ENCODE data around the gene C1S. TPM values are rescaled to one million over a fixed set of nuclear protein-coding genes. Genes with fewer than 3 reads are reported as not detected.

The C1S gene
- total and polyA plus RNA-seq, 2 donors (not counting 3 experiments of a cell fraction or from before 2014, with no cell fraction given), result 0.32 to 0.38 TPM

DNA sequence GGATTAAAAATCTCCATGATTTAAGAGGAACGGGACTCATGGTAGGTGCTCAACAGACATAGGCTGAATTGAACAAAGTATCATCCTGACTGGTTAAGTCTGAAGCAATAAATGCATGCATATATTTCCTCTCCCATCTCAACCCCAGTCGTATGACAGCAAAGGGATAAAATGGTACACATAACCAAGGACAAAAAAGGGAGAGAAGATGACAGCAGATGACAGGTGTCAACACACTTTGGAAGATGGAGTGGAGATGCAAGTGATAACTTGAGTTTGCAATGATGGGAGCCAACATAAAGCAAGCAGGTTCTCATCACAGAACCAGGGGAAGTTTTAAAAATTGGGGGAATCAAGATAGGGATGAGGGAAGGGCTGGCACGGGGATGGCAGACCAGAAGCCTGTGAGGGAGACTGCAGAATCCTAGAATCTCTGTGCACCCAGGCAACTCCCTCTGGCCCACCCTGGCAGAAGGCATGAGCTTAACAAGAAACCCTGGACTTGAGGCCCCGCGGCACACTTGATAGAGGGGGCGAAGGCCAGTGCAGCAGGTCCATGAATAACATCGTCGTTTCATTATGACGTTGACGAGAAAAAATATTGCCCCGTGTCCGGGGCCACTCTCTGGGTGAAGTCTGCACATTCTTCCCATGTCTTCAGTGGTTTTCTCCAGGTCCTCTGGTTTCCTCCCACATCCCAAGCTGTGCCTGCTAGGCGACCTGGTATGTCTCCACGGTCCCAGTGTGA is 43.5 kb downstream of the C1S start:
- ChIA-PET POLR2A (no interaction called here), CTCF (interaction anchor here (1.2 kb wide), 1 partner anchor 8 kb away, joined by 3 read pairs; no protein-coding TSS in a partner anchor)

GRCh38 chr12:7106082-7106481 is 45.6 kb downstream of the C1S start:
- FAIRE-seq, result no peak
- no peaks in the 10 kb centered on the region for H3K27me3 ChIP-seq (ENCODE audit: control insufficient read depth in 2 of 2, insufficient read depth in 2 of 2, low read length in 2 of 2)
- POLR2A ChIA-PET, result no interaction called here
- H3K36me3 ChIP-seq (ENCODE audit: control insufficient read depth in 2 of 2, extremely low read depth in 1 of 2, insufficient read depth in 2 of 2, low read length in 2 of 2), result peaks cover 0 to 1% of the 10 kb centered on the region in 2 experiments
- DNase-seq (ENCODE audit: low read depth, low spot score), result no peak
- no peaks in the 10 kb centered on the region for H3K9me1 ChIP-seq (replicated peaks; ENCODE audit: control insufficient read depth, extremely low read depth, insufficient read depth, low read length)
- H3K4me3 ChIP-seq (replicated peaks in 1 of 3; ENCODE audit: insufficient read depth in 1 of 3, low read depth in 1 of 3, low read length in 3 of 3), result no peak overlapping the region
- no peak for TF ChIP-seq POLR2AphosphoS5 (IDR thresholded peaks at IDR 0.05; ENCODE audit: insufficient read depth, low read depth, low read length)
- TF ChIP-seq POLR2A (IDR thresholded peaks at IDR 0.05; ENCODE audit: low read depth, low read length), result no peak
- no peak for TF ChIP-seq EZH2 (IDR thresholded peaks at IDR 0.05; ENCODE audit: borderline replicate concordance, low read depth, low read length, severe bottlenecking)
- TF ChIP-seq, protein P1, sequence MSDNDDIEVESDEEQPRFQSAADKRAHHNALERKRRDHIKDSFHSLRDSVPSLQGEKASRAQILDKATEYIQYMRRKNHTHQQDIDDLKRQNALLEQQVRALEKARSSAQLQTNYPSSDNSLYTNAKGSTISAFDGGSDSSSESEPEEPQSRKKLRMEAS (IDR thresholded peaks at IDR 0.05; ENCODE audit: insufficient read depth, insufficient read length), result no peak
- no peak for TF ChIP-seq FOS (IDR thresholded peaks at IDR 0.05; ENCODE audit: borderline replicate concordance, insufficient read depth, low read length)
- TF ChIP-seq GATA2 (IDR thresholded peaks at IDR 0.05; ENCODE audit: insufficient read depth, insufficient read length, low read depth, low read length), result no peak
- TF ChIP-seq MYC (IDR thresholded peaks at IDR 0.05; ENCODE audit: low read depth, low read length), result no peak
- TF ChIP-seq CTCF (IDR thresholded peaks at IDR 0.05; ENCODE audit: extremely low read depth in 1 of 2, insufficient read depth in 1 of 2, low read depth in 1 of 2, low read length in 2 of 2), result no peak
- no peak for TF ChIP-seq JUN (IDR thresholded peaks at IDR 0.05; ENCODE audit: borderline replicate concordance, insufficient read depth, insufficient read length, low read depth)
- no peaks in the 10 kb centered on the region for H3K9me3 ChIP-seq (replicated peaks; ENCODE audit: control insufficient read depth, insufficient read depth, low read length)
- dilution Hi-C loops (cut with MboI; ENCODE audit: extremely low pct_ligation_motif_present, low sequenced_read_pairs) (no loop called here), intact Hi-C loops (cut with micrococcal nuclease) (loop anchor here (5.0 kb wide), 1 partner anchor 234 kb away; the partner anchor contains the start of gene SPSB2)
- H2AFZ ChIP-seq (ENCODE audit: low read depth, low read length), result no peak overlapping the region
- CTCF ChIA-PET, result no interaction called here
- peaks cover 8% of the 10 kb centered on the region for H3K4me1 ChIP-seq (ENCODE audit: control insufficient read depth, extremely low read depth, insufficient read depth, low read length)
- H3K4me2 ChIP-seq (ENCODE audit: insufficient read depth, low read length), result no peak overlapping the region
- H3K9ac ChIP-seq (replicated peaks; ENCODE audit: extremely low read depth, insufficient read depth, low read length), result no peak overlapping the region
- no TSS peak for BruUV-seq (replicated peaks)
- H4K20me1 ChIP-seq (replicated peaks; ENCODE audit: control insufficient read depth, extremely low read depth, insufficient read depth, low read length), result no peaks in the 10 kb centered on the region
- no peaks in the 10 kb centered on the region for H3K79me2 ChIP-seq (ENCODE audit: control insufficient read depth, insufficient read depth, low read length)
- no peak overlapping the region for H3K27ac ChIP-seq (ENCODE audit: insufficient read depth, low read depth, low read length)

More for the DNA sequence above, 43.5 kb downstream of the C1S start:
- Histone ChIP-seq H3K4me1 (ENCODE audit: control insufficient read depth, extremely low read depth, insufficient read depth, low read length) (peaks cover 8% of the 10 kb centered on the region), H2AFZ (ENCODE audit: low read depth, low read length) (no peak overlapping the region), H3K4me3 (replicated peaks in 1 of 3; ENCODE audit: insufficient read depth in 1 of 3, low read depth in 1 of 3, low read length in 3 of 3) (no peak overlapping the region), H4K20me1 (replicated peaks; ENCODE audit: control insufficient read depth, extremely low read depth, insufficient read depth, low read length) (no peaks in the 10 kb centered on the region), H3K79me2 (ENCODE audit: control insufficient read depth, insufficient read depth, low read length) (no peaks in the 10 kb centered on the region), H3K27ac (ENCODE audit: insufficient read depth, low read depth, low read length) (no peak overlapping the region), H3K9ac (replicated peaks; ENCODE audit: extremely low read depth, insufficient read depth, low read length) (no peak overlapping the region), H3K9me1 (replicated peaks; ENCODE audit: control insufficient read depth, extremely low read depth, insufficient read depth, low read length) (no peaks in the 10 kb centered on the region), H3K4me2 (ENCODE audit: insufficient read depth, low read length) (no peak overlapping the region), H3K36me3 (ENCODE audit: control insufficient read depth in 2 of 2, extremely low read depth in 1 of 2, insufficient read depth in 2 of 2, low read length in 2 of 2) (peaks cover 0 to 1% of the 10 kb centered on the region in 2 experiments), H3K9me3 (replicated peaks; ENCODE audit: control insufficient read depth, insufficient read depth, low read length) (no peaks in the 10 kb centered on the region), H3K27me3 (ENCODE audit: control insufficient read depth in 2 of 2, insufficient read depth in 2 of 2, low read length in 2 of 2) (no peaks in the 10 kb centered on the region)
- intact Hi-C loops (cut with micrococcal nuclease) (no loop called here), dilution Hi-C loops (cut with MboI; ENCODE audit: extremely low pct_ligation_motif_present, low sequenced_read_pairs) (no loop called here)
- BruUV-seq (replicated peaks), result no TSS peak
- FAIRE-seq (no peak), DNase-seq (ENCODE audit: low read depth, low spot score) (no peak)
- TF ChIP-seq EZH2 (IDR thresholded peaks at IDR 0.05; ENCODE audit: borderline replicate concordance, low read depth, low read length, severe bottlenecking) (no peak), MYC (IDR thresholded peaks at IDR 0.05; ENCODE audit: low read depth, low read length) (no peak)

All from endothelial cell of umbilical vein (primary cell).